Kidney (tissue), 14 donors: Measurements from ENCODE around the gene ARAP2. TPM values are rescaled to one million over a fixed set of nuclear protein-coding genes. Genes with fewer than 3 reads are reported as not detected.

ENCODE experiments used
- DNase-seq, 5 donors: peaks; one replicate each; pipeline ENCODE4 v3.0.0-alpha.2; 2013 to 2020
- FAIRE-seq: peaks from 2 replicates; lab custom pipeline; 2012; peaks lifted over from hg19 to GRCh38; lab: Jason Lieb, UNC
- H3K27ac ChIP-seq, 2 donors: one replicate each; pipeline ENCODE4 v1.7.0; 2013; ENCODE audit warnings: low read depth in 2 of 2, low read length in 2 of 2, inconsistent platforms in 1 of 2
- H3K27me3 ChIP-seq: one replicate; pipeline ENCODE4 v1.7.1; 2013; ENCODE audit warnings: low read length, inconsistent platforms; ENCODE audit not compliant: control insufficient read depth, insufficient read depth
- H3K36me3 ChIP-seq, 3 donors: one replicate each; pipeline versions ENCODE4 v1.7.0 to v1.7.1; 2013; ENCODE audit warnings: low read length in 3 of 3, control low read depth in 1 of 3, inconsistent platforms in 1 of 3; ENCODE audit not compliant: insufficient read depth in 3 of 3, control insufficient read depth in 2 of 3
- H3K4me1 ChIP-seq, 3 donors: one replicate each; pipeline versions ENCODE4 v1.7.0 to v1.7.1; 2013; ENCODE audit warnings: low read length in 3 of 3, inconsistent platforms in 1 of 3, low read depth in 1 of 3; ENCODE audit not compliant: control insufficient read depth in 2 of 3, insufficient read depth in 2 of 3
- H3K4me3 ChIP-seq, 3 donors: one replicate each; pipeline versions ENCODE4 v1.7.0 to v1.8.1; 2013; ENCODE audit warnings: low read length in 3 of 3, control low read depth in 1 of 3, inconsistent platforms in 1 of 3
- H3K9ac ChIP-seq, 3 donors: one replicate each; pipeline versions ENCODE4 v1.7.0 to v1.7.1; 2013; ENCODE audit warnings: low read length in 3 of 3, control low read depth in 1 of 3, inconsistent platforms in 1 of 3
- H3K9me3 ChIP-seq, 3 donors: one replicate each; pipeline versions ENCODE4 v1.7.0 to v1.7.1; 2013; ENCODE audit warnings: low read length in 3 of 3, control low read depth in 1 of 3, inconsistent platforms in 1 of 3; ENCODE audit not compliant: control insufficient read depth in 2 of 3, insufficient read depth in 1 of 3
- intact Hi-C: fragments of 100-400 bp; cut with DNase I; formaldehyde crosslinking; loops from one replicate; pipeline ENCODE4 v1.11.1; 2022
- polyA plus RNA-seq: library from polyadenylated mRNA; stranded (reverse); fragments of 350-450 nt; fragmentation: Illumina TruSeq; extraction: RNeasy Lipid Tissue Mini Kit (QIAGEN cat#74804); gene quantifications from one replicate; pipeline ENCODE4 v1.2.3, GENCODE V29; 2014; ENCODE audit warnings: low read depth, low replicate concordance; ENCODE audit not compliant: insufficient read depth
- total RNA-seq: library from RNA; stranded (reverse); fragmentation: NEBNext Ultra II Directional; extraction: Animal tissue kit (Norgen Biotek cat#: 25700); gene quantifications from one replicate; pipeline ENCODE4 v1.2.1, GENCODE V29; 2021
- TF ChIP-seq, protein P1 (sequence below): IDR thresholded peaks from 3 replicates; pipeline ENCODE4 v1.5.1; 2012; ENCODE audit warnings: mild to moderate bottlenecking, moderate library complexity, borderline replicate concordance; ENCODE audit not compliant: insufficient read depth; ENCODE audit errors: extremely low read depth
- donor health status: control.
- donor health status: control.
- donor health status: control.
- donor health status: control.
- donor health status: control.
- donor health status: DM: yes; HTN: yes; CAD: no.
- donor health status: Normal renal cell carcinoma (clear cell type).

The ARAP2 gene
- total and polyA plus RNA-seq, 2 donors from 2014 or later = 3.1 to 33.5 TPM

DNA sequence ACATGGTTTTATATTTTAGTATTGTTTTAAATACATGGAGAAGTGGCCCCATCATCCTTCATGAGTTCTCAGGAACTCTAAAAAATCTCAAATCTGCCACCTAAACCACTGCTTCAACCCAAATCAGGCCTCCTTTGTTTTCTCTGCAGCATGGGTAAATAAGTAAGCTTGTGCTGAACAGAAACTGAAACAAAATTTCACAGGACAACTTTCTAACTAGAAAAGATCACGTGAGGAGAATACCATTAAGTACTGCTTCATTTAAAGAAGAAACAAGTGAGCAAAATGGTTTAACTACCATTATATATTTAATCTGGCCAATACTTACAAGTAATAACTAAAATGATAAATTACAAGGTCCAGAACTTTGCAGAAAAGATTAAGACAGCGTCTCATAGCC, 2.5 kb downstream of the ARAP2 start:
- peak overlapping the region in 1 of 3 donors; percentile 5 for H3K9ac ChIP-seq
- intact Hi-C loops = no loop called here
- TF ChIP-seq, protein P1, sequence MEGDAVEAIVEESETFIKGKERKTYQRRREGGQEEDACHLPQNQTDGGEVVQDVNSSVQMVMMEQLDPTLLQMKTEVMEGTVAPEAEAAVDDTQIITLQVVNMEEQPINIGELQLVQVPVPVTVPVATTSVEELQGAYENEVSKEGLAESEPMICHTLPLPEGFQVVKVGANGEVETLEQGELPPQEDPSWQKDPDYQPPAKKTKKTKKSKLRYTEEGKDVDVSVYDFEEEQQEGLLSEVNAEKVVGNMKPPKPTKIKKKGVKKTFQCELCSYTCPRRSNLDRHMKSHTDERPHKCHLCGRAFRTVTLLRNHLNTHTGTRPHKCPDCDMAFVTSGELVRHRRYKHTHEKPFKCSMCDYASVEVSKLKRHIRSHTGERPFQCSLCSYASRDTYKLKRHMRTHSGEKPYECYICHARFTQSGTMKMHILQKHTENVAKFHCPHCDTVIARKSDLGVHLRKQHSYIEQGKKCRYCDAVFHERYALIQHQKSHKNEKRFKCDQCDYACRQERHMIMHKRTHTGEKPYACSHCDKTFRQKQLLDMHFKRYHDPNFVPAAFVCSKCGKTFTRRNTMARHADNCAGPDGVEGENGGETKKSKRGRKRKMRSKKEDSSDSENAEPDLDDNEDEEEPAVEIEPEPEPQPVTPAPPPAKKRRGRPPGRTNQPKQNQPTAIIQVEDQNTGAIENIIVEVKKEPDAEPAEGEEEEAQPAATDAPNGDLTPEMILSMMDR = no peak
- DNase-seq = peak in 1 of 5 donors; percentile 25
- H3K4me3 ChIP-seq = peak overlapping the region in 2 of 3 donors; percentile 76 to 88
- peak overlapping the region; percentile 35 to 42 for H3K27ac ChIP-seq
- peaks cover 0 to 12% (median 0%) of the 10 kb centered on the region in 3 donors for H3K4me1 ChIP-seq
- peak; percentile 94 for FAIRE-seq
- H3K36me3 ChIP-seq = no peaks in the 10 kb centered on the region
- H3K9me3 ChIP-seq = no peaks in the 10 kb centered on the region
- no peaks in the 10 kb centered on the region for H3K27me3 ChIP-seq

DNA sequence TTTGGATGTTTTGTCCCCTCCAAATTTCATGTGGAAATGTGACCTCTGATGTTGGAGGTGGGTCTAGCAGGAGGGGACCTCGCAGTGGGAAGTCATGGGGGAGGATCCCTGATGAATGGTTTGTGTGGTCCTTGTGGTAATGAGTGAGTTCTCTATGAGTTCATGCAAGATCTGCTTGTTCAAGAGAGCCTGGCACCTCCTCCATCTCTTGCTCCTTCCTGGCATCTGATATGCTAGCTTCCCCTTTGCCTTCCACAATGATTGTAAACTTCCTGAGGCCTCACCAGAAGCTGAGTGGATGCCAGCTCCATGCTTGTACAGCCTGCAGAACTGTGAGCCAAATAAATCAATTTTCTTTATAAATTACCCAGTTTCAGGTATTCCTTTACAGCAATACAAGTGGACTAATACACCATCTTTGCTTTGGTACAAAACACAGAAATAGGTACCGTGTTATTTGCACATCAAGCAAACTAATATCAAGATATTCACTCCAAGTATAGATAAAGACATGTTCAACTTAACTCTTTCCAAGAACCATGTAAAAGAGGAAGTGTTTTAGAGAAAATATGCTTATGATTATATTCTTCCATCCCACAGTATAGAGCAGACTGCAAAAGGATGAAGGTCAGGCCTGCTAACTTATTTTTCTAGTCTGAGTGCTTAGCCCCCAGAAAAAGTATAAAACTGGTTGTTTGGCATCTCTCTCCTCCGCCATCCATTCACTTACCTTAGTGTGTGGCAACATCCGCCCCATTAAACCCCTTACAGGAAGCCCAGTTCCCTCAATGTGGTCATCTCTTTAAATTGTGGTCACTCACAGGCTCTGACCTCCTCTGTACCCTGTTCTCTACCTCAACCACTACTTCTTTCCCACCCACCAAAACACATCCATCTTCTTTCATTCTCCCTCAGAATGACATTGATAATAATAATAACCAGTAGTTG, 6.7 kb downstream of the ARAP2 start:
- TF ChIP-seq, protein P1 = no peak
- Histone ChIP-seq H3K9me3 (no peaks in the 10 kb centered on the region), H3K9ac (no peak overlapping the region), H3K4me3 (no peak overlapping the region), H3K27ac (no peak overlapping the region), H3K27me3 (no peaks in the 10 kb centered on the region), H3K4me1 (peaks cover 0 to 12% (median 0%) of the 10 kb centered on the region in 3 donors), H3K36me3 (no peaks in the 10 kb centered on the region)
- FAIRE-seq (no peak), DNase-seq (no peak)
- intact Hi-C loops = no loop called here

DNA sequence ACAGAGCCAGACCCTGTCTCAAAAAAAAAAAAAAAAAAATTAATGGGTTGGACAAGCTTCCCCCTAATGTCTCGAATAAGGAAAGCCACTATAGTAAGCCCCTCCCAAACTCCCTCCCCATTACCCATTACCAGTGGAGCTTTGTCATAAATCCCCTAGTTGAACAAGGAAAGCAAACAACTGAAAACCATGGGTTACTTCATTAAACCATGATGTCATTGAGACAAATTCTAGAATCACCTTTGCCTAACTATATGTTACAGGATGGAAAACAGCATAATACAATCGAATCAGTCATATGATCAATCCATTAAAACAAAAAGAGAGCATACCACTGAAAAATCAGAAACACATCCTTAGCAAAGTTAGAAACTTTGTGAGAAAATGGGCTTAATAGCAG, 8.2 kb downstream of the ARAP2 start:
- H3K27me3 ChIP-seq = no peaks in the 10 kb centered on the region
- no peaks in the 10 kb centered on the region for H3K9me3 ChIP-seq
- intact Hi-C loops = no loop called here
- no peak overlapping the region for H3K9ac ChIP-seq
- no peak for FAIRE-seq
- TF ChIP-seq, protein P1 = no peak
- no peak for DNase-seq
- no peak overlapping the region for H3K27ac ChIP-seq
- H3K4me1 ChIP-seq = peaks cover 0 to 8% (median 0%) of the 10 kb centered on the region in 3 donors
- no peak overlapping the region for H3K4me3 ChIP-seq
- H3K36me3 ChIP-seq = no peaks in the 10 kb centered on the region
